ENCODE measurements around the gene ARPC4. TPM values are rescaled to one million over a fixed set of nuclear protein-coding genes. Genes with fewer than 3 reads are reported as not detected.

ARPC4 gene
- total RNA-seq, 1 experiment from 2014 or later = 251 TPM

DNA sequence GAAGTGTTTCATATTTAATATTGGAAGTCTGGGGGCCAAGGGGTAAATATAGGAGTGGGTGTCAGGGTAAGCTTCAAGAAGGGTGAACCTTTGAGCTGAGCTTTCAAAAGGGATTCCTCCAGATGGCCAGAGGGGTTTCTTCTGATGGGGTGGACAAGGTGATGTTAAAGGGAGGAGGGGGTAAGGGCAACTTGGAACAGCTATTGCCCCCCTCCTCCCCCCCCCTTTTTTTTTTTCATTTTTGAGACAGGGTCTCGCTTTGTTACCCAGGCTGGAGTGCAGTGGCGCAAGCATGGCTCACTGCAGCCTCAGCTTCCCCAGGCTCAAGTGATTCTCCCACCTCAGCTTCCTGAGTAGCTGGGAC is 15.1 kb downstream of the ARPC4 start:
- in situ Hi-C loops (cut with HindIII; ENCODE audit: low pct_unique_long_range_greater_than_20kb, low sequenced_read_pairs) = loop anchor here (25.0 kb wide), 1 partner anchor 154 kb away; the partner anchor contains the start of gene PRRT3
- DNase-seq (ENCODE audit: low read depth, low spot score) = no peak

DNA sequence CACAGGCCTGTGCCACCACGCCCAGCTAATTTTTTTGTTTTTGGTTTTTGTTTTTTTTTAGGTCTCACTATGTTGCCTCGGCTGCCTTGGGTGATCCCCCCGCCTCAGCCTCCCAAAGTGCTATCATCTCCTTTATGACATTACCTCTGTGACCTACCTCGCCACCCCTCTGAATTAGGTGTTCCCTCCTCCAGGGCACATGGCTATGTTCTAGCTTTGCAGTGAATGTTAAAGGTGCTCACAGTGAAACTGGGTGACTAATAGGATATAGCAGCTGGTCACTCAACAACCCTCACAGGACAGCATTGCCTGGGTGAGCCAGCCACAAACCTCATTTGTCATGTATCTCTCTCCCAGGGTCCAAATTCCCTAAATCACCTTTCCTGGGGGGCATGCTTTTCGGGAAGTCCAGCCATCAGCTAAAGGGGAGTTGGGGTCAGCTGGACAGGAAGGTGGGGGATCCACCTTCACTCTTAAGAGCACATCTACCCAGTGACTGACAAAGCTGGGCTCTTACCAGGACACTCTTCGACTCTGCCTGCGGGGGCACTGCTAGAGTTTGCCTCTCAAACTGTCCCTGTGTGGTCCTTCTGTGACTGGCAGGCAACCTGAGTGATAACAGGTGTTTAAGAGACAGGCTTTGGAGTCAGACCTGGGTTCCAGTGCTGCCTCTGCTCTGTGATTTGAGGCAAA is 15.6 kb downstream of the ARPC4 start:
- DNase-seq (ENCODE audit: low read depth, low spot score) = peak; percentile 54
- in situ Hi-C loops (cut with HindIII; ENCODE audit: low pct_unique_long_range_greater_than_20kb, low sequenced_read_pairs) = loop anchor here (25.0 kb wide), 1 partner anchor 154 kb away; the partner anchor contains the start of gene PRRT3

DNA sequence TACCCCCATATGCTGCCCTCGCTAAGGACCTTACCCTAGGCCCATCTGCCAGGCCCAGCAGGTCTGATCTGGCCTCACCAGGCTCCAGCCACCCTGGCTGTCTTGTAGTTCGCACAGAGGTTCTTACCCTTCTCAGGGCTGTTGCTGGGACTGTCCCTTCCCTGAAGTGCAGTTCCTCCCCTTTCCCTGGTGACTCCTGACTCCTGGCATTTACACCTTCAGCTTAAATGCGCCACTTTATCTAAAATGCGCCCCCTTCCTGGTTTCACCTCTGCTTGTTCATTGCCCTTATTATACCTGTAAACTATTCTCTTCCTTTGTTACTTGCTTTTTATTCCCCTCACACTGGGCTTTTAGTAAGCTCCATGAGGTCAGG is 16.3 kb downstream of the ARPC4 start:
- in situ Hi-C loops (cut with HindIII; ENCODE audit: low pct_unique_long_range_greater_than_20kb, low sequenced_read_pairs) = loop anchor here (25.0 kb wide), 1 partner anchor 153 kb away; the partner anchor contains the start of gene PRRT3
- DNase-seq (ENCODE audit: low read depth, low spot score) = no peak

DNA sequence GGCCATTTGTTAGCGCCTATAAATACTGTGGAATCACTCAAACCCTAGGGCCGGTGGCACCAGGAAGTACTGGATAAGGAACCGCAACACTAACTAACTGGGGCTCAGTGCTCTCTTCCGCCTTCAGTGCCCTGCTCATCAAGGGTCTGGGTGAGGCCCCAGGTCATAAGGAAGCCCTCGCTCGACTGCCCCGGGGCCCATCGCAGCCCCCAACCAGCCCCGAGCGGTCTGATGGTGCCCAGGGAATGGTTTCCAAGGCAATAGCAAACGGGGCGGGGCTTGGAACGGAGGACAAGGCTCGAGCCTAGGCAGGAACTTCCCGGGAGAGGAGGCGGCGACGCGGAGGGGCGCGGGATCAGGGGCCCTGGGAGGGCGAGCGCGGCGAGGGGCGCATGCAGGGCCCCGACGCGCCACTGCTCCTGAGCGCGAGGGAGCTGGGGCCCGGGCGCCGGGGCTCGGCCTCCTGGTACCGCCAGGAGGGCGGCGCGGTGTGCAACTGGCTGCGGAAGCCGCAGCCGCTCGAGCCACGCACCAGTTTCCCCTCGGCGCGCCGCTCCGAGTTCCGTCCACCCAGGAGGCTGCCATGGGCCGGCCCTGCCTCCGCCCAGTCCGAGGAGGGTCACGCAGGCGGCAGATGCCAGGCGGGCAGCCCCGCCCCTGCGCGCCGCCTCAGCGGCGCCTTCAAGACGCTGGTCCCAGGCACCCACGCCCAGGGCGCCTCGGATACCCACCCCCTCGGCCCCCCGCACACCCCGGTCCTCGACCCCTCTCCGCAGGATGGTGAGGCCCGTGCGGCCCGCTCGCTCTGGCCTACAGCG is 16.9 kb downstream of the ARPC4 start, which contains the start of gene TTLL3:
TTLL3 (plus strand) TSS at position 648 of the 818 bp plus-strand sequence. CDS start 400 bp downstream, outside the sequence.
- DNase-seq (ENCODE audit: low read depth, low spot score) = peak; percentile 58
- in situ Hi-C loops (cut with HindIII; ENCODE audit: low pct_unique_long_range_greater_than_20kb, low sequenced_read_pairs) = loop anchor here (25.0 kb wide), 1 partner anchor 152 kb away; the partner anchor contains the start of gene PRRT3

DNA sequence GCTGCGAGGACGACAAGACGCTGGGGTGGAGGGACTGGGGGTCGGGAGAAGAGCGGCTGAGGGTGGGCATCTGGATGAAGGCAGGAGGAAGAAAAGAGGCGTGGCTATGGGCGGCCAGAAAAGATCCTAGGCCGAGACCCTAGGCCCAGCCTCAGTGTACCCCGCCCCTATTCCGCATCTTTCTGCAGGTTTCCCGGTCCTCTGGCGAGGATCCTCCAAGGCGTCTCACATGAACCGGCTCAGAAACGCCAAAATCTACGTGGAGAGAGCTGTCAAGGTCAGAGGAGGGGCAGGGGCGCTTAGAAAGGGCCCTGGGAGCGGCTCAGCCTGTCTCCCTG is 17.5 kb downstream of the ARPC4 start:
- in situ Hi-C loops (cut with HindIII; ENCODE audit: low pct_unique_long_range_greater_than_20kb, low sequenced_read_pairs) = loop anchor here (25.0 kb wide), 1 partner anchor 152 kb away; the partner anchor contains the start of gene PRRT3
- no peak for DNase-seq (ENCODE audit: low read depth, low spot score)

DNA sequence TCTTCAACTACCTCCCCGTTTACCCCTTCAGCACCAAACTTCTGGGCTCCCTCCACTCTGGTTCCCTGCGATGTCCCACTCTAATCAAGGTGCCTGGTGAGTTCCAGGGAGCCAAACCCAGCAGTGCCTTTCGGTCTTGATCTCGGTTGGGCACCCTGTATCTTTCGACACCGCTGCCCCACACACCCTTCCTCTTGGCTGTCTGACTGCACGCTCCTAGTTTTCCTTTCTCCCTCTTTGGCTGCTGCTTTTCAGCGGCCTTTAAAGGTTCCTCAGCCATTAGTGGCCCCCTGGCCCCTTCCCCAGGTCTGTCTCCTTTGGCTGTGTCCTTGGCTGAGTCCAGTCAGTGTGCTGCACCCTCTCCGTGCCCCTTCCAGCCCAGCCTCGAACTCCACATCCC is 18.0 kb downstream of the ARPC4 start:
- in situ Hi-C loops (cut with HindIII; ENCODE audit: low pct_unique_long_range_greater_than_20kb, low sequenced_read_pairs) = loop anchor here (25.0 kb wide), 1 partner anchor 151 kb away; the partner anchor contains the start of gene PRRT3

DNA sequence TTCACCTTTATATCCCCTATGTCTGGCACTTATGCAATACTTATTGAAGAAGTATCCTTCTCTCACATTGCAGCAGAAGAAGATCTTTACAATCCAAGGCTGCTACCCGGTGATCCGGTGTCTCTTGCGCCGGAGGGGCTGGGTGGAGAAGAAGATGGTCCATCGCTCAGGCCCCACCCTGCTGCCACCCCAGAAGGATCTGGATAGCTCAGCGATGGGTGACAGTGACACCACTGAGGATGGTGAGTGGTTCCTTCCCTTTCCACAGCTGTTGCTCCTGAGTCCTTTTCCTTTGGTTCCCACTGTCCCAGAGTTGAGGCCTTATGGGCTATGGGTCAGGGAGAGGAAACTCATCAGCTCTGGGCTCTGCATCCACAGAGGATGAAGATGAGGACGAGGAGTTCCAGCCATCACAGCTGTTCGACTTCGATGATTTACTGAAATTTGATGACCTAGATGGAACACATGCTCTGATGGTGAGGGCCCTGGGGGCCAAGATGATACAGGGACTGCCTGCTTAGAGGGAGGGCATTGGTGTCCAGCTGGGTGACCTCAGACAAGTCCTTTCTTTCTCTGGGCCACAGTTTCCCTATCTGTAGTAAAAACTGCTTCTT is 20.1 kb downstream of the ARPC4 start:
- in situ Hi-C loops (cut with HindIII; ENCODE audit: low pct_unique_long_range_greater_than_20kb, low sequenced_read_pairs) = loop anchor here (25.0 kb wide), 1 partner anchor 149 kb away; the partner anchor contains the start of gene PRRT3
- DNase-seq (ENCODE audit: low read depth, low spot score) = no peak

More for the DNA sequence above, 18.0 kb downstream of the ARPC4 start:
- DNase-seq (ENCODE audit: low read depth, low spot score) = no peak

DNA sequence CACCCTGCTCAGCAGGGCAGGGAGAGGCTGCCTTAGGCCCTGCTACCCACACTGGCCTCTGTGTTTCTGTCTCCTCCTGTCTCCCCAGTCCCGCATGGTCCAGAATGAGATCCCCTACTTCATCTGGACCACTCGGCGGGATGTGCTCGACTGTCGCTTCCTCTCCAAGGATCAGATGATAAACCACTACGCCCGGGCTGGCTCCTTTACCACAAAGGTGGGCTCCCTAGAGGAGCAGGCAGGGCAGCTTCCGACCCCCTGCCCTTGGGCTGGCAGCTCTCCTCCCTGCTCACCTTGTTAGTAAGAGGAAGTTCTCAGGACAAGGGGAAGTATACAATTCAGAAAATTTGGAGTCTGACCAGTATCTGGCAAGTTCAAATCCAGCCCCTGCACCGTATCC is 23.1 kb downstream of the ARPC4 start:
- in situ Hi-C loops (cut with HindIII; ENCODE audit: low pct_unique_long_range_greater_than_20kb, low sequenced_read_pairs) = loop anchor here (25.0 kb wide), 1 partner anchor 146 kb away; the partner anchor contains the start of gene PRRT3
- no peak for DNase-seq (ENCODE audit: low read depth, low spot score)

DNA sequence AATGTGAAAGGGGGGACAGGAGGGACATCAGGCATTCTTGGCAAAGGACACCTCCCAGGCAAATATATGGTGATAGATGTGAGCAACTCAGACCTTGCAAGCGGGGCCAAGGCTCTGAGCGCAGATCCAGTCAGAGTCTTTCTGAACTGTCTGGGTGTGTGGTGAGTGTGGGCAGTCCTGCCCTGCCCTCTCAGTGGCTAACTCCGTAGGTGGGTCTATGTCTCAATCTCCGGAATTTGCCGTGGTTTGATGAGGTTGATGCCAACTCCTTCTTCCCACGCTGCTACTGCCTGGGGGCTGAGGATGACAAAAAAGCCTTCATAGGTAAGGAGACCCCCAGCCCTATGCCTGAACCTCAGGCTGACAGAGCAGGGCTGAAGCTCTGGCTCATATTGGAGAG is 24.6 kb downstream of the ARPC4 start:
- DNase-seq (ENCODE audit: low read depth, low spot score) = no peak

DNA sequence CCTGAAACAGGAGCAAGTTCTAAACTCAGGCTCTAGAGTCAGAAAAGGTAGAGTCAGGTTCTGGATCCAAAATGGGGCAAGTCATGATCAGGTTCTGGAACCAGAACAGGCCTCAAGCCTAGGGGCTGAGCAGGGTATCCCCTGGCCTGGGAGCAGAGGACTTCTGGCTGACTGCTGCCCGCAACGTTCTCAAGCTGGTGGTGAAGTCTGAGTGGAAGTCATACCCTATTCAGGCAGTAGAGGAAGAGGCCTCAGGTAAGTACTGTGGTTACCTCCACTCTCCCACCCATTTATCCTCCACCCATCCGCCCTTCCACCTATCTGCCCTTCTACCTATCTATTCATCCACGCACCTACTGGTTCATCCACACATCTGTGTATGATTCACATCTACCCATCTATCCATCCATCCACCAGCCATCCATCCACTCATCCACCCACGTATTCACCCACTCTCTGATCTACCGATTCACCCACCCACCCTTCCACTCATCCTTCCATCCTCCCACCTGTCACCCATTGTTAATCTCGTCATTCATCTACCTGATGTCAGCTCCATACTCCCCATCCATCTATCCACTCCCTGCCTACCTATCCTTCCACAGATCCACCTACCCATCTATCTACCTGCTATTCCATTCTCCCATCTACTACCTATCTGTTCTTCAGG is 25.9 kb downstream of the ARPC4 start:
- in situ Hi-C loops (cut with HindIII; ENCODE audit: low pct_unique_long_range_greater_than_20kb, low sequenced_read_pairs) = loop anchor here (25.0 kb wide), 1 partner anchor 144 kb away; the partner anchor contains the start of gene PRRT3
- no peak for DNase-seq (ENCODE audit: low read depth, low spot score)

More for the DNA sequence above, 24.6 kb downstream of the ARPC4 start:
- in situ Hi-C loops (cut with HindIII; ENCODE audit: low pct_unique_long_range_greater_than_20kb, low sequenced_read_pairs) = loop anchor here (25.0 kb wide), 1 partner anchor 145 kb away; the partner anchor contains the start of gene PRRT3

DNA sequence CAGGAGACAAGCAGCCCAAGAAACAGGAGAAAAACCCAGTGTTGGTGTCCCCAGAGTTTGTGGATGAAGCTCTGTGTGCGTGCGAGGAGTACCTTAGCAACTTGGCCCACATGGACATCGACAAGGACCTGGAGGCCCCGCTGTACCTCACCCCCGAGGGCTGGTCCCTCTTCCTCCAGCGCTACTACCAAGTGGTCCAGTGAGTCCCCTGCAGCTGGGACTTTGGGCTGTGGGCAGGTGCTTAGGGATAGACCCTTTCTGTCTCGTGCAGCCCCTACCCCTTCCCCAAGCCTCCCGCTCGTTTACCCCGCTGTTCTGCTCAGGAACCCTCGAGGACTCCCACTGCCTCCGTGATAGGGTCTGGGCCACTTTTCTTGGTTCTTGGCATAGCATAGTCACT is 27.7 kb downstream of the ARPC4 start:
- no peak for DNase-seq (ENCODE audit: low read depth, low spot score)
- in situ Hi-C loops (cut with HindIII; ENCODE audit: low pct_unique_long_range_greater_than_20kb, low sequenced_read_pairs) = loop anchor here (25.0 kb wide), 1 partner anchor 142 kb away; the partner anchor contains the start of gene PRRT3

DNA sequence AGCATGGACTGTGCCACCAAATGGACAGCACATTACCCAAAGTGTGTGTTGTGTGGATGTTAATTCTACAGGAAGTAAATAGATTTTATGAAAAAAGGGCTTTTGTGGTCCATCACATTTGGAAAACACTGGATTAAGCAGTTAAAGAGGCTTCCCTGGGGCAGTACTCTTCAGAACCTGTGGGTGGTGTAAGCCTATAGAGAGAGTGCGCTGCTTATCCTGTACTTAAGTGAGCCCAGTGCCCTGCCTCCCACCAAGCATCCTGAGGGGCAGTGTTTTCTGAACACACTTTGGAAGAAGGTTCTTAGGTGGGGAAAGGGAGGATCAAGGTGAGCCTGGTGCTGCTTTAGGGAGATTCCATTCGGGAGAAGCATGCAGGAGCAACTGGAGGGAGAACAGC is 28.1 kb downstream of the ARPC4 start:
- DNase-seq (ENCODE audit: low read depth, low spot score) = peak; percentile 71
- in situ Hi-C loops (cut with HindIII; ENCODE audit: low pct_unique_long_range_greater_than_20kb, low sequenced_read_pairs) = loop anchor here (25.0 kb wide), 1 partner anchor 141 kb away; the partner anchor contains the start of gene PRRT3

DNA sequence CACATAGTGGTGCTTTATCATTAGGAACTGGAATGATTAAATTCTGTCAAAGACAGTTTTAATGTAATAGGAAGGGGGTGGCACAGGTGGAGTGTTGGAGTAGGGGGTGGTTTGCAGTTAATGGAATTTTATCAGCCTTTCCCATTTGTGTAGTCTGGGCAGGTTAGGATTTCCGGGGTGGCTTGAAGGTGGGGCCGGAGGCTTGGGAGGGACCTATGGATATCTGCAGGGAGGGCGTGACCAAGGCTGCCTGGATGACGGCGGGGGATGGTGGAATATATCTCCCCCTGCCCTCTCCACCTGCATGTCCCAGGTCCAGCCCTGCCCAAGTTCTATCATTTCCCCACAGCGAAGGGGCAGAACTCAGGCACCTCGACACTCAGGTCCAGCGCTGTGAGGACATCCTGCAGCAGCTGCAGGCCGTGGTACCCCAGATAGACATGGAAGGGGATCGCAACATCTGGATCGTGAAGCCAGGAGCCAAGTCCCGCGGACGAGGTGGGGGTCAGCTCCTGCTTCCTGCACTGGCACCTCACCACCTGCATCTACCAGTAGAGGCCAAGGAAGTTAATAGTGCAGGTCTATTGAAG is 32.7 kb downstream of the ARPC4 start:
- in situ Hi-C loops (cut with HindIII; ENCODE audit: low pct_unique_long_range_greater_than_20kb, low sequenced_read_pairs) = no loop called here
- DNase-seq (ENCODE audit: low read depth, low spot score) = no peak

DNA sequence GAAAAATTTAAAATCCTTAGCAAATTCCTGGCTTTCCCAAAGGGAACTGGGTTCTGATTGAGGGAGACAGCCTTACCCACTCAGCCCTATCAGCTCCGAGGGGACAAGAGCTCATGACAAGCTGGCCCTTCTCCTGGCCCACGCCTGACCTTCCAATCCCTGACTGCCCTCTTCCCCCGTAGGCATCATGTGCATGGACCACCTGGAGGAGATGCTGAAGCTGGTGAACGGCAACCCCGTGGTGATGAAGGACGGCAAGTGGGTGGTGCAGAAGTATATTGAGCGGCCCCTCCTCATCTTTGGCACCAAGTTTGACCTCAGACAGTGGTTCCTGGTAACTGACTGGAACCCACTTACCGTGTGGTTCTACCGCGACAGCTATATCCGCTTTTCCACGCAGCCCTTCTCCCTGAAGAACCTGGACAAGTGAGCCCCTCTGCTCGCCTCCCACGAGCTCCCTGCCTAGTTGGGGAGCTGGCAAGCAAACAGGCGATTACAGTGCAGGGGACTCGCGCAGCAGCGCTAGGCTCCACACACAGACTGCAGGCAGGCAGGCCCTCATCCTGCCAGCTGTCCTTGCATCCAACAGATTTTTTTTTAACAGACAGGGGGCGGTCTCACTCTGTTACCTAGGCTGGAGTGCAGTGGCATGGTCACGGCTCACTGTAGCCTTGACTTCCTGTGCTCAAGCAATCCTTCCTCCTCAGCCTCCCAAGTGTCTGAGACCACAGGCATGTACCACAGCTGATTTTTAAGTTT is 34.1 kb downstream of the ARPC4 start:
- in situ Hi-C loops (cut with HindIII; ENCODE audit: low pct_unique_long_range_greater_than_20kb, low sequenced_read_pairs) = no loop called here
- DNase-seq (ENCODE audit: low read depth, low spot score) = peak; percentile 69

DNA sequence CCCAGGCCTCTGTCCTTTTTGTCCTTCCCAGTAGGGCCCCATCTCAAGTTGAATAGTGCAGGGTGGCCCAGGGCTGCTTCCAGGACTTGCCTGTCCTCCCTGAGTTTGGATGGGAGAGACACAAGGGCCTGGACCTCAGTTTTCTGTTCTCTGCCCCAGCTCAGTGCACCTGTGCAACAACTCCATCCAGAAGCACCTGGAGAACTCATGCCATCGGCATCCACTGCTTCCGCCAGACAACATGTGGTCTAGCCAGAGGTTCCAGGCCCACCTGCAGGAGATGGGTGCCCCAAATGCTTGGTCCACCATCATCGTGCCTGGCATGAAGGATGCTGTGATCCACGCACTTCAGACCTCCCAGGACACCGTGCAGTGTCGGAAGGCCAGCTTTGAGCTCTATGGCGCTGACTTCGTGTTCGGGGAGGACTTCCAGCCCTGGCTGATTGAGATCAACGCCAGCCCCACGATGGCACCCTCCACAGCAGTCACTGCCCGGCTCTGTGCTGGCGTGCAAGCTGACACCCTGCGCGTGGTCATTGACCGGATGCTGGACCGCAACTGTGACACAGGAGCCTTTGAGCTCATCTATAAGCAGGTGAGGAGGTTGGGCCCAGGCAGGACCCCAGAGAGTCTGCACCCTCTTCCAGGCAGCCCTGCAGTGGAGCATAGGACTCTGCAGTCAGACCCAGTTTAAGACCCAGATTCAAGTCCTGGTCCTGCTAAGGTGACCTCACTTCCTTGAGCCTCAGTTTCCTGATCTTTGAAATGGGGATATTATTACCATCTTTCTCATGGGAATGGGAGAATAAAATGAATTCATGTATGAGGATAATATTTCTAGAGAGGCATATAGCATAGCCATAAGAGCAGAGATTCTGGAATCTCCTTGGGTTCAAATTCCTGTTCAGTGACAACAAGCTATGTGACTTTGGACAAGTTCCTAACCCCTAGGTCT is 36.2 kb downstream of the ARPC4 start:
- no peak for DNase-seq (ENCODE audit: low read depth, low spot score)
- in situ Hi-C loops (cut with HindIII; ENCODE audit: low pct_unique_long_range_greater_than_20kb, low sequenced_read_pairs) = no loop called here

Measured in SK-MEL-5 (cell line).